Right lobe of liver (tissue), 6 donors: ENCODE data around the gene CNBP. TPM values are rescaled to one million over a fixed set of nuclear protein-coding genes. Genes with fewer than 3 reads are reported as not detected.

Experiments used
- ATAC-seq, 4 donors: fragments of 200-7000 bp; cut with Tn5 transposase; one replicate each; pipeline ENCODE4 v1.9.1; 2020; ENCODE audit warnings: mild to moderate bottlenecking in 4 of 4, moderate library complexity in 4 of 4
- DNase-seq, 3 donors: peaks; one replicate each; pipeline ENCODE4 v3.0.0-alpha.2; 2020
- H3K27ac ChIP-seq, 3 donors: fragments of 200-600 bp; one replicate each; pipeline ENCODE4 v1.8.0; 2022
- H3K27me3 ChIP-seq, 2 donors: fragments of 200-600 bp; one replicate each; pipeline ENCODE4 v1.8.0; 2022
- H3K36me3 ChIP-seq, 4 donors: fragments of 200-600 bp; sonication (generic) in 1 of 4; one replicate each; pipeline versions ENCODE4 v1.5.1 to v1.8.0; 2017 to 2022; ENCODE audit warnings: control low read depth in 1 of 4
- H3K4me1 ChIP-seq, 4 donors: fragments of 200-600 bp; sonication (generic) in 1 of 4; one replicate each; pipeline versions ENCODE4 v1.5.1 to v1.8.0; 2017 to 2022; ENCODE audit warnings: control low read depth in 1 of 4
- H3K4me3 ChIP-seq, 3 donors: fragments of 200-600 bp; one replicate each; pipeline ENCODE4 v1.8.0; 2022
- H3K9me3 ChIP-seq, 4 donors: fragments of 200-600 bp; sonication (generic) in 1 of 4; one replicate each; pipeline versions ENCODE4 v1.5.1 to v1.8.0; 2017 to 2022; ENCODE audit warnings: control low read depth in 1 of 4
- CTCF ChIP-seq, 4 donors: fragments of 200-600 bp in 3 of 4; fragments of 450-650 bp in 1 of 4; IDR thresholded peaks; one replicate each; pipeline versions ENCODE4 v1.5.1 to v1.8.0; 2016 to 2022; ENCODE audit warnings: antibody characterized with exemption in 4 of 4, mild to moderate bottlenecking in 2 of 4
- POLR2A ChIP-seq: fragments of 450-650 bp; IDR thresholded peaks from one replicate; pipeline ENCODE4 v1.6.1; 2017; ENCODE audit warnings: antibody characterized with exemption, mild to moderate bottlenecking
- WGBS: methylation state at CpG from one replicate; pipeline ENCODE4 v1.1.6; 2018; ENCODE audit warnings: low coverage, low lambda C conversion rate; ENCODE audit not compliant: insufficient coverage; ENCODE audit errors: missing lambda C conversion rate; 5-methylcytosine and 5-hydroxymethylcytosine counted together
- intact Hi-C, 2 donors: fragments of 100-400 bp; cut with DNase I; formaldehyde crosslinking; loops; one replicate each; pipeline versions ENCODE4 v1.11.2 to v1.14.1; 2022
- total RNA-seq, 6 experiments: library from RNA; depleted of rRNA in 2 of 6; stranded (reverse); fragments of >200 nt in 2 of 6; fragmentation: NEBNext Ultra II Directional in 3 of 6; extraction: Animal tissue kit (Norgen Biotek cat#: 25700) in 3 of 6; gene quantifications; one replicate each; pipeline versions ENCODE4 v1.1.0 to v1.2.4, GENCODE V29; 2016 to 2023
- donor health status: DM: no; HTN: yes; CAD: no.
- donor health status: DM: no; HTN: no; CAD: no.
- donor health status: DM: no; HTN: no; CAD: no.
- donor health status: DM: no; HTN: yes; CAD: no.
- donor health status: DM: no; HTN: yes; CAD: no.

The CNBP gene
- total RNA-seq, 6 experiments from 2014 or later = 164 to 222 (median 215) TPM

GRCh38 chr3:129123314-129124060 lies 60.2 kb downstream of the CNBP start:
- no peak overlapping the region for H3K4me3 ChIP-seq
- H3K36me3 ChIP-seq = peaks cover 0 to 2% (median 0%) of the 10 kb centered on the region in 4 donors
- no peaks in the 10 kb centered on the region for H3K9me3 ChIP-seq
- intact Hi-C loops = no loop called here
- DNase-seq (peak in 1 of 3 donors; percentile 63), ATAC-seq (peak in 2 of 4 donors; percentile 1 to 5)
- TF ChIP-seq CTCF (IDR thresholded peaks at IDR 0.05) (no peak), POLR2A (no peak)
- peak overlapping the region in 2 of 3 donors; percentile 47 to 67 for H3K27ac ChIP-seq
- H3K4me1 ChIP-seq = peaks cover 0 to 22% (median 8%) of the 10 kb centered on the region in 4 donors
- H3K27me3 ChIP-seq = no peaks in the 10 kb centered on the region
- 32% methylated on average over 3 of the region's 5 CpGs for WGBS

- Histone ChIP-seq H3K4me1 (peaks cover 0 to 32% (median 13%) of the 10 kb centered on the region in 4 donors), H3K4me3 (no peak overlapping the region), H3K9me3 (no peaks in the 10 kb centered on the region), H3K27ac (peak overlapping the region in 2 of 3 donors; percentile 47 to 67), H3K36me3 (no peaks in the 10 kb centered on the region), H3K27me3 (no peaks in the 10 kb centered on the region)
- WGBS = 40% methylated on average over 3 of the region's 18 CpGs
- DNase-seq = no peak
- no peak for ATAC-seq
- TF ChIP-seq POLR2A = no peak
- no peak for TF ChIP-seq CTCF (IDR thresholded peaks at IDR 0.05)
- intact Hi-C loops = no loop called here
Observed at GRCh38 chr3:129122412-129123011, 61.2 kb downstream of the CNBP start.

GRCh38 chr3:129121792-129122411 lies 61.8 kb downstream of the CNBP start, which contains the start of gene RAB43:
RAB43 (minus strand) TSS chr3:129121804; CDS start chr3:129121489, 315 bp downstream.
- ATAC-seq = peak; percentile 65 to 83 (median 70)
- peak; percentile 96 to 97 (median 96) for DNase-seq
- Histone ChIP-seq H3K27ac (peak within 1 kb of the TSS; percentile 95 to 97 (median 96)), H3K36me3 (no peaks in the 10 kb centered on the region), H3K9me3 (no peaks in the 10 kb centered on the region), H3K4me1 (peaks cover 0 to 38% (median 16%) of the 10 kb centered on the region in 4 donors), H3K27me3 (no peaks in the 10 kb centered on the region), H3K4me3 (peak within 1 kb of the TSS; percentile 80 to 97 (median 90))
- 10% methylated on average over 20 of the region's 60 CpGs for WGBS
- intact Hi-C loops = no loop called here
- no peak for TF ChIP-seq POLR2A
- no peak for TF ChIP-seq CTCF (IDR thresholded peaks at IDR 0.05)

DNA sequence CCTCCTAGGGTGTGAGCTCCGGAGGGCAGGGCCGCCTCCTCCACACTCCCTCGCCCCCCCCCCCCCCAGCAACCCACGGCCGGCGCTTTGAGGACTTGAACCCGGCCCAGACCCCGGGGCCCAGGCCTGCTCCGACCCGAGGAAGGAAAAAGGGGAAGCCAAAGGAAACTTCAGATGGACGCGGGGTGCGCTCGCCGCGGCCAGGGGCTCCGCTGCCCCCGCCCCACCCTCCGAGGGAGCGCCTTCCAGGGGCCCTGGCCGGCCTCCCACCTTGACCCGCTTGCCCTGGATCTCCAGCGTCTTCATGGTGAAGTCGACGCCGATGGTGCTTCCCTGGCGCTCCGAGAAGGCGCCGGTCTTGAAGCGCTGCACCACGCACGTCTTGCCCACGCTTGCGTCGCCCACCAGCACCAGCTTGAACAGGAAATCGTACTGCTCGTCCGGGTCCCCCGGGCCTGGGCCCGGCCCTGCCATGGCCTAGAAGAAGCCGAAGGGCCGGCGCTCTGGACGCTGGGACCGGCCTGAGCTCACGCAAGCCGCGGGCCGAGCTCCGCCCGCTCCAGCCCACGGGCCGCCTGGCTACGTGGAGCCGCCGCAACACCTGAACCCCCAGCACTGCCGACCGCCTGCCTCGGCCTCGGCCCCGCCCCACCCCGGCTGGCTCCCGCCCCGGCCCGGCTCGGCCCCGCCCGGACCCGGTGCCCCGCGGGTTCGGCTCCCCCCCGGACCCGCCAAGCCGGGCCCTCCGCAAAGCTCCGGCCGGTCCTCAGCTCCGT lies 62.5 kb downstream of the CNBP start:
- H3K36me3 ChIP-seq = no peaks in the 10 kb centered on the region
- H3K4me1 ChIP-seq = peaks cover 0 to 45% (median 23%) of the 10 kb centered on the region in 4 donors
- TF ChIP-seq POLR2A (peak; percentile 90), CTCF (IDR thresholded peaks at IDR 0.05) (no peak)
- peak overlapping the region; percentile 80 to 97 (median 90) for H3K4me3 ChIP-seq
- intact Hi-C loops = no loop called here
- no peaks in the 10 kb centered on the region for H3K27me3 ChIP-seq
- H3K9me3 ChIP-seq = no peaks in the 10 kb centered on the region
- peak in 3 of 4 donors; percentile 1 to 62 (median 53) for ATAC-seq
- no CpG with 5 or more reads among the region's 80 CpGs for WGBS
- H3K27ac ChIP-seq = peak overlapping the region; percentile 95 to 97 (median 96)
- DNase-seq = no peak
